GM13977 (cell line): ENCODE data around the gene ARID3B.
"Not testable (repeated sequence)": the region's sequence is repeated elsewhere in the genome, so short reads cannot be mapped to it uniquely, and the experiment has no call there.

Experiments
- DNase-seq: peaks from one replicate; pipeline ENCODE4 v3.0.0; 2012; ENCODE audit warnings: low spot score
- CTCF ChIP-seq: IDR thresholded peaks from 2 replicates; pipeline ENCODE4 v1.5.1; 2012; ENCODE audit warnings: mild to moderate bottlenecking, control low read depth; ENCODE audit not compliant: insufficient read depth; ENCODE audit errors: extremely low read depth, missing control alignments
- in situ Hi-C: fragments of 300-500 bp; cut with MboI; formaldehyde crosslinking; loops from one replicate; pipeline ENCODE4 v1.12.0; 2022; ENCODE audit warnings: low sequenced_read_pairs, low pct_unique_long_range_greater_than_20kb, mixed read lengths, inconsistent platforms; ENCODE audit not compliant: unreplicated experiment

Gene ARID3B

GRCh38 chr15:74585191-74585590 is 44.2 kb downstream of the ARID3B start:
- in situ Hi-C loops, result no loop called here
- no peak for TF ChIP-seq CTCF
- no peak for DNase-seq

GRCh38 chr15:74585857-74586256 is 44.8 kb downstream of the ARID3B start:
- DNase-seq, result no peak
- in situ Hi-C loops, result no loop called here
- no peak for TF ChIP-seq CTCF

GRCh38 chr15:74589826-74590225 is 48.8 kb downstream of the ARID3B start:
- TF ChIP-seq CTCF, result no peak
- in situ Hi-C loops, result no loop called here
- no peak for DNase-seq

- in situ Hi-C loops, result no loop called here
- no peak for TF ChIP-seq CTCF
- DNase-seq, result no peak
Observed at GRCh38 chr15:74592222-74592621, 51.2 kb downstream of the ARID3B start.

- no peak for DNase-seq
- TF ChIP-seq CTCF, result no peak
- in situ Hi-C loops, result no loop called here
Observed at GRCh38 chr15:74593122-74593521, 52.1 kb downstream of the ARID3B start.

- in situ Hi-C loops, result no loop called here
- no peak for DNase-seq
- no peak for TF ChIP-seq CTCF
Observed at GRCh38 chr15:74594455-74594854, 53.4 kb downstream of the ARID3B start.

- in situ Hi-C loops, result no loop called here
- TF ChIP-seq CTCF, result no peak
- DNase-seq, result no peak
Observed at GRCh38 chr15:74595271-74595670, 54.3 kb downstream of the ARID3B start.

GRCh38 chr15:74596736-74597135 is 55.7 kb downstream of the ARID3B start:
- in situ Hi-C loops, DNase-seq: not testable (repeated sequence)

GRCh38 chr15:74597146-74597705 is 56.2 kb downstream of the ARID3B start:
- in situ Hi-C loops, DNase-seq: not testable (repeated sequence)
